NCI-H82 treated with DMSO at 0.1 percent for 48 hours (cell line): ENCODE measurements around the gene NEDD9.

ENCODE experiments used
- DNase-seq: peaks from one replicate; lab custom pipeline; 2025; ENCODE audit not compliant: unreplicated experiment; lab: John Stamatoyannopoulos, UW

NEDD9 gene

DNA sequence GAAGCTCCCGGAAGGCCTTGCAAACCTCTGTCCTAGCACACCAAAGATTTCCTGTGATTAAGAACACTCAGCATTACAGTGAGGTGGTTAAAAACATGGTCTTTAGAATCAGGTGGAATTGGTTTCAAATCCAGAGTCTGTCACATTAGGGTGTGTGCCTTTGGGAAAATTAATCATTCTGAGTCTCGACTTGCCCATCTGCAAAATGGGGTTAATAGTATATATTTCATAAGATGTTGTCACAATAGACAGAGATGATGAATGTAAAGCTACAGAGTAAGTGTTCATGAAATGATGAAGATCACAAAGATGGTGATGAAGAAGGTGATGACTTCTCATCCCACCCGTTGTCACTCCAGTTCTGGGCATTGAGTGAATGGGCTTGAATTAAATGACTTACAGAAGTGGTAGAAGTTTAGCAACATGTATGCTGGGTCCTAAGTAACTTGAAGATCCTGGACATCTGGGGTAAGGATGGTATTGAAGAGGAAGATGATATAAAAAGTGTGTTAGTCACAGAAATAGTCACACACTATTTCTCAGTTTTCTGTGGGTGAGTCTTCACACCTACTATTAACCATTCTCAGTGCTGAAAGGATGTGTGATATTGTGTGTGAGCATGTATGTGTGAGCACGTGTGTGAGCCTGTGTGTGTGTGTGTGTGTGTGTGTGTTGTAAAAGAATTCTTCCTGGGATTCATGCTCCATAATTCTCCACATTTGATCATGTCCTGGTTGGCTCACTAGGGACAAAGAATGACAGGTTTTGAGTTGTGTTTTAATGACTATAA is 28.0 kb upstream of the NEDD9 start:
- DNase-seq = no peak

DNA sequence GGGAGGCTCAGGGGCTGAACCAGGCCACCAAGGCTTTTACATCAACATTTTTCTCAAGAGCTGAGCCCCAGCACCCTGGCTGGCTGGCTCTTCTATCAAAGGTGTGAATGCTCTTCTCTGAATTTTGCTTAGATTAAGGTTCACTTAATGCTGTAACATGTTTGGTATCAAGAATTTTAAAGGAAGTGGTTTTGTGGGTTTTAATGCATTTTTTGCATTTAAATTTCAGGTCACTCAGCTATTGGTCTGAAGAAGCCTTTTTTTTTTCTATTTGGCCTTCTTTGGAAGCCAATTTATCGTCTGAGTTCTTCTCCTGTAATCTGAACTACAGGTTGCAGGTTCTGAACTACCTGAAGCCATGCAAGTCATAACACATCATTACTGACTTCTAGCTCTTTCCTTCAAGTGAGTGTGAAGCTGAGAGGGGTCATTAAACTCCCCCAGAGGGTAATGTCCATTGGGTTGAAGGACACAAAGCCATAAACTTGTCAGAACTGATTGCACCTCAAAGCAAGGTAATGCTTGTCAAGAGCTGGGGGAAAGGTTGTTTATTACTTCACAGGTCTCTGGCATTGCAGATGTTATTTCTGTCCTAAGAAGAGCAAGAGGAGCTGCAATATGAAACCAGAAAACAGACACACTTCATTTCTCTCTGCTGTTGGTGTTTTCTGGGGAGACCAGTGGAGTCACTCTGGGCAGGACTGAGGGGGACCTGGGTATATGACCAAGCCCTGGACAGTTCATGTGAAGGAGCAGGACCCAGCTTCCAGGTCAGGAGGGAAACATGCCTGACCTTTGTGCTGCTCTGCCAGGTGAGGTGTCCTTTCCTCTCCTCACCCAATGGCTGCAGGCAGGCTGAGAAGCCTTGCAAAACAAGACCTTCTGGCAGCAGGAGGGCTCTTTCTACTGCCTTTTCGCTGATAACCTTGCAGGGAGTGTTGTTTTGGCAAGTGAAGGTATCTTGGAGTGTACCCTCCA is 26.1 kb upstream of the NEDD9 start:
- no peak for DNase-seq

DNA sequence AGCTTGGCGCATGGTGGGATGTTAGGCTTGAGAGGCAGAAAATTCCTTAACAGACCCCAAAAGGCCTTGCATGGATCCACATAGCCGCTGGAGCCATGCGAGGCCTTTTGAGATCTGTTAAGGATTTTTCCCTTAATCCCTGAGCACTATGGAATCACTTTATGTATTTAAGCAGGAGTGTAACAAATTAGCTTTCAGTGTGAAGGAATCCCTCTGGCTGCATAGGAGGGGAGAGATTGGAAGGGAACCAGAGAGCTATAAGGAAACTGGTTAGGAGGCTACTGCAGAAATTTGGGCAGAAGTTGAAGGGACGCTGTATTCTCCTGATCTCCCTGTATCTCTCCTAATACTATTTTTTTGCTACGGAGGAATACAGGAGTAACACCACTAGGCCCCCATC is 23.1 kb upstream of the NEDD9 start:
- no peak for DNase-seq

DNA sequence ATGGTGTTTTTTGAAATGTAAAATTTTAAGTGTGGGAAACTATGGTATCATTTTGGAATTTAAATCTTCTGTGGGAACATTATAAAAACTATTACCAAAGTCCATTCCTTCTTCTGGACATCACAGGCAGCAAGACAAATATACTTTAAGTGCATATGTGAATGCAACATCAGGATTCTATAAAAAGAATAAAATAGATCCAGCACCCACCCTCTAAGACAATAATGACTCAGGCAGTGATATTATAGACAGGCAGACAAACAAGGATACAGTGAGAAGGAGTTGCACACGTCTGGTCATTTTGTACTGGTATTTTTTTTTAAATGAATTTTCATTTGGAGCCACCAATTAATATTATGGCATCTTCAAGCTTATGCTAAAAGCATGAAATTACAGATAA is 21.1 kb upstream of the NEDD9 start:
- no peak for DNase-seq

DNA sequence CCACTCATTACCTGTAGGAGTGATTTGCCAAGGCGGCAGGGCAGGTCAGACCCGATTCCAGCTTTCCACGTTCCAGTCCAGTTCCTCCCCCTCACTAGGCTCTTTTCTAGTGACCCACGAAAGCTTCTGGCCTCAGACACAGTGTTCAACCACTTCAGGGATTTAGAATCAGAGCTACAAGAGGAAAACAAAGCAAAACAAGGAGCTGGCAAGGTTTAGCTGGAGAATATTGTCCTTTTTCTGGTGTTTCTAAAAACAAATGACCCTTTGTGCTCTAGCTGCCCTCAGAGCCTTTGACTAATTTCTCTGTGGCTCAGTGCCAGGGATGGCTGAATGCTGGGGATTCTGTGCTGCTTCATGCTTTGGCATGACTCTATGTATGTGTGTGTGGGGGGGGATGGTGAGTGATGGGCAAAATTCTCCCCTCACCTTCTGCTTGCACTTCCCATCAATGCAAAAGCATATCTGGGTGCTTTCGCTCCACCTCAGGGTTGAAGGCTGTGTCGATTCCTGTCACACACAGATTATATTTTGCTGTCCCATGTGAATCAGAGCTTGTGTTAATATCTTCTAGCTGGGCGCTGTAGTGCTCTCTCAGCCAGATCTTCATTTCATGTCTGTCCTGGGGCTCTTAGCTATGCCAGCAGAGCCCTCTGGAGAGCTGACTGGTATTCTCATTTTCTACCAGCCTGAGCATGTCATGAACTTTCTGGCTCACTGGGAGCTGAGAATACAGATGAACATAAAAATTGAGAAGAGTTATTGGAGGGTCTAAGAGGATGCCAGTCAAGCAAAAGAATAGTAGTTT is 19.3 kb upstream of the NEDD9 start:
- no peak for DNase-seq

DNA sequence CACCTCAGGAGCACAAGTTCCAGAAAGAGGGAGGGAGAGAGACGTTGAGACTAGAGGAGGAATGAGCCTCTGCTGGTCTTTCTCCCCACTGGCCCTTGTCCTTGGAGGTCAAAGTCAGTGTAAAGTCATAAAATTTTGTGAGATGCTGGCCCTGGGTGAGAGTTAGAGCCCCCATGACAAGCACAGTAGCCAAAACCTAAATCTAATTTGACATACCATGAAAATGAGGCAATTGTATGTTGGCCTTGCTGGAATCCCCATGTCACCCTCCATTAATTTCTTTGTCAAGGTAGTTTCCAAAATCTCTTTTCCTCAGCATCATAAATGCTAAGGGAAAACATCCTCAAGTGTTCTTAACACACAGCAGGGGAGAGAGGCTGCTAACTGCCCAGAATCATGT is 17.6 kb upstream of the NEDD9 start:
- DNase-seq = no peak

DNA sequence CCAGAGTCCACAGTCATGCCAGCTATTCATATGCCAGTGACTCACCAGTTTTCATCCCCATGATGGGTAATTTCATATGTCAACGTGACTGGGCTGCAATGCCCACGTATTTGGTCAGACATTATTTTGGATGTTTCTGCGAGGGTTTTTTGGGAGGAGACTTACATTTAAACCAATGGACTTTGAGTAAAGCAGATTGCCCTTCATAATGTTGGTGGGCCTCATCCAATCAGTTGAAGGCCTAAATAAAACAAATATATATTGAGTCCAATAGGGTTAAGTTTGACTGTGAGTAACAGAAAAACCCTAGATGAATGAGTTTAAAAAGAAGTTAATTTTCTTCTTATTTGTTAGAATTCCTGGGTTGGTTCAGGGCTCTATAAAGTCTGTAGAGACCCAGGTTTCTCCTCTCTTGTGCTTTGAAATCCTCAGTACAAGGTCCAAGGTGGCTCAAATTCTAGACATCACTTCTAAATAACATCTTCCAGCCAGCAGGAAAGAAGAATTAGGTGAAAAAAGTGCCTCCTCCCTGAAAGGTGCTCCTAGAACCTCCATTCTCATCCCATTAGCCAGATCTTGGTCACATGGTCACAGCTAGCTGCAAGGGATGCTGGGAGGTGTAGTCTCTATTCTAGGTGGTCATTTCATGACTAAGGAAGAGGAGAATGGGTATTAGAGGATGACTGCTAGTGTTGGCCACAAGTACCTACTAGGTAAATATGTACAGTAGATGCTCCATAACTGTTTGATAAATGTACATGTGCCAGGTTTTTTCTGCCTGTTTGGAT is 16.7 kb upstream of the NEDD9 start:
- DNase-seq = no peak

DNA sequence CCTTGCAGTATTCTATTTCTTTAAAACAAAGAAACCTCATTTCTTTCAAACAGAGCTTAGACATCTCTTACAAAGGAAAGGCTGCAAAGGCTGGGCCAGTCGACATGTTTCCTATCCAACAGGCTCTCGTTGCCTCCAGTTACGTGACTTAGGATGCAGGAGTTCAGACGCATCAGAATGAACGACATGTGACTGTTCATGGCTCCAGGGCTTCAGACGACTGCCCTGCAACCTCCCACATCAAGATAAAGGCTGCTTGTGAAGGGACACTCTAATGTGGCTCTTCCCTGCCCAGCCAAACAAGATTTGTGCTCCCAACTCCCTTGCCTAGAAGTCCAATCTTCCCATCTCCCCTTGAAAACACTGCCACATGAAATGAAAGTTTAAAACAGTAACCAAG is 14.3 kb upstream of the NEDD9 start:
- no peak for DNase-seq

DNA sequence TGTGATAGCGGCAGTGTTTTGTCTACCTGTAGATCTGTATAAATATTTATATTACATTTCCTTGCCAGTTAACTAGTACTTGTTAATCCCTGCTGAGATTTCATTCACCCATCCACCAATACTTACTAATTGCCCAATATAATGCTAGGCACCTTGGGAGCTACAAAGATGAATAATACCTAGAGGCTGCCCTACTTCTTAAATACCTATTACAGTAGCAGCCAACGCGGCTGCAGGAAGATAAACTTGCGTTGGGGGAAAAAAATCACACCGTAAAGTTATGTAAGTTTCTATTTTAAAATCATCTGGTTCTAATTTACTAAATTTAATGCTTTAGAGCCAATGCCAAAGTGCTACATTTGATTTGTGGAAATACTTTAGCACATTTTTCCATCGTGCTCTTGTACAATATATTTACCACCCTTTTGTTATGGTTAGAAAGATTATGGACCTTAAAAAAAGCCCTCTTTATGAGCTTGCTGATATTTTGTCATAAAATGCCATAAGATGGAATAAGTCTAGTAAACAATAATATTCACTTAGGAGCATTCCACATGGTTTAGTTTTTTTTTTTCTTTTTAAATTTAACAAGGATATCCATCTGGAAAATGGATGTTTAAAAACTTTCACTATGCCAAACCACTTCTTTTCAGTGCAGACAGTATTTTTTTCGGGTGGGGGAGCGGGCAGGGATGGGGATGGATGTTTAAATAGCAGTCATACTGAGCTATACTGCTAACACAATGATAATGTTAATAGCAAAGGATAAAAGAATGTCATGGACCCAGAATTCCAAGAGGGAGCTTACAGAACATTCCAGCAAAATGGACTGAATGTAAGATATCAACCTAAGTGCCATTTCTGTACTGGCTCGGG is 13.2 kb upstream of the NEDD9 start:
- DNase-seq = no peak

DNA sequence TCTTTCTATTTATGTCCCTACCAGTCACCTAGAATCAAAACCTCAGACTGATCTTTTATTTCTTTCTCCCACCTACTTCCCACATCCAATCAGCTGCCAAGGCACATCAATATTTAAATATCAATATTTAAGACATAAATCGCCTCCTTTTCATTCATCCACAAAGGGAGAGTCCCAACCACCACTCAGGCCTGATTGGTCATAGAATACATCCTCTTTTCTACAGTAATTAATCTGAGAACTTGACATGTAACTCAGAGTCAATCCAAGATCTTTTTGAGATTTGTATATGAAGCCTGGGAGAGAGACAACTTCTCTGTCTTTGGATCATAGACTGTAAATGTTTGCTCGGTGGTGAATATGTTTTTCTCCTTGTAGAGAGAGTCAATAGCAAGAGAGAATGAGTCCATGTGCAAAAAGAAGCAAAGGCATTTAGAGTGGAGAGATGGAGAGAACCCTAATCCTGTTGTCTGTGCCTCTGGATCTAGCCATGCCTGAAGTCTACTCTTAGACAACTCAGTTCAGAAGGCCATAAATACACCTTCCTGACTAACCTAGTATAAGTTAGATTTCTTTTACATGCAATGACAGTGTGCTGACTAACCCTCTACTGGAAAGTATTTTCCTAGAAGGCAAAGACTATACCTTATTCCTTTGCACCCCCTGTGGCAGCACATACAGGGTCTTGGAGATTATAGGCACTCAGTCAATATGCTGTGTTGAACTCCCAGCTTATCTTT is 12.1 kb upstream of the NEDD9 start:
- no peak for DNase-seq

DNA sequence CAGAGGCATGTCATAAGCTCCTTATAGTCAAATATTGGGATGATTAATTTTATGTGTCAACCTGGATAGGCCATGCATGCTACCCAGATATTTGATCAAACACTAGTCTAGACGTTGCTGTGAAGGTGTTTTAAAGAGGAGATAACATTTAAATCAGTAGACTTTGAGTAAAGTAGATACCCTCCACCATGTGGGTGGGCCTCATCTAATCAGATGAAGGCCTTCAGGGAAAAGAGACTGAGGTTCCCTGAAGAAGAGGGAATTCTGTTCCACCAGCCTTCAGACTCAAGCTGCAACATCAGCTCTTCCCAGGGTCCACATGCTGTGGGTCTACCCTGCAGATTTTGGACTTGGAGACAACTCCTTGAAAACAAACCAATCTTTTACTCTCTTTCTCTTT is 11.4 kb upstream of the NEDD9 start:
- DNase-seq = no peak

DNA sequence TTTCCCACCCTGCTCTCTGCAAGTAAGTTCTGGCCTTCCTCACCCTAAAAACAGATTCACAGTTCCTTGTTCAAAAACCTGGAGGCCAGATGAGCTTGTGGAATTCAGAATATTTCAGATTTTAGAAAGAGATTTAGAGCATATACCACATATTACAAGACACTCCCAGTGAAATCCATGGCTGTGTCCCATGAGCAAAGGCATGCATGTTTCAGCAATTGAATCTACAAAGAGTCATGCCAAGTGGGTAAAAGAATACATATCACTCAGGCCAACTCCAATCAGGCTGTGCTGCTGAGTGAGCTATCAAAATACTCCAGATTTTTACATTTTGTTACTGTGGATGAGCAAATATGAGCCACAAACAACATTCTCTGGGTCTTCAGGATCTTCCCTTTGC is 10.2 kb upstream of the NEDD9 start:
- no peak for DNase-seq

DNA sequence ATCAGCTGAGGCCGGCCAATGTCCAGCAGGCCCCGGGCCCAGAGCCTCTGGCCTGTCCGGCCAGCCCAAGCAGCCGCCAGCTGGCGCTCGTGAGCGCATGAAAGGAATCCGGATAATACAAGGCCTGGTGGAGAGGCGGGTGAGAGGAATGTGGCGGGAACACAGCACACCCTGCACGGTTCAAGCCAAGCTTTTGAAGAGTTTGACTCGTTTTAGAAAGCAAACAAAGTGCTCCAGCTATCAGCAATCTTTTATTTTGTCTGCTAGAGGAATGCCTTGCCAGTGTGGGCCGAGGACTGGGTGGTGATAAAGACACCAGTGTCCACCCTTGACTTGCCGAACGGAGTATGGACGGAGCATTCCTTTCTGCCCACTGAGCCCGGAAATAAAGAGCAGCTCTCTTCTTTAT is 9.3 kb upstream of the NEDD9 start:
- no peak for DNase-seq

DNA sequence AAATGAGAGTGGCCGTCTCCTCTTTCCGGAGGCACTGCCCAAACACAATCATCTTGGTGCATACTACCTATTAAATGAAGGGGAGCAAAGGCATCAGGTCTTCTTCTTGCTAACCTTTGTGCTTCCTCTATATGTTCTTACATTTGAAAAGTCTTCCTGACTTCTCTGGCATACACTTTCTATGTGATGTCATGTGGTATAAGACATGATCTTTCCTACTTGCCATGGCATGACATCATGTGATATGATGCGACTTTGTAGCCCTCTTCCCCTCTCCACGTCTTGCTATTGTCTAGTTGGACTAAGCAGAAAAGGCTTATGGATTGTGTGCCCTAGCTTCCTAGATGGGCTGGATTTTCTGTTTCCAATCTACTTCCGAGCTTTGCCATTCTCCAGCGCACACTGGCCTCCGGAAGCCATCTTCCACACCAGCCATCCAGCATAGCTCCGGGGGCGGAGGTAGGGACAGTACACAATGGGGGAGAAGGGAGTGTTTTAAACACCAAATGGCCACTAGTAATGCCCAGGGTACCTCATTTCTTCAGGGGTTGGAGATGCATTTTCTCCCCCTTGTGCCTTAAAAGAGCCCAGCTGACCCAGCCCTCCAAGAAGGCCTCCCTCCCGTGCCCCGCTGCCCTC is 8.8 kb upstream of the NEDD9 start:
- DNase-seq = no peak

DNA sequence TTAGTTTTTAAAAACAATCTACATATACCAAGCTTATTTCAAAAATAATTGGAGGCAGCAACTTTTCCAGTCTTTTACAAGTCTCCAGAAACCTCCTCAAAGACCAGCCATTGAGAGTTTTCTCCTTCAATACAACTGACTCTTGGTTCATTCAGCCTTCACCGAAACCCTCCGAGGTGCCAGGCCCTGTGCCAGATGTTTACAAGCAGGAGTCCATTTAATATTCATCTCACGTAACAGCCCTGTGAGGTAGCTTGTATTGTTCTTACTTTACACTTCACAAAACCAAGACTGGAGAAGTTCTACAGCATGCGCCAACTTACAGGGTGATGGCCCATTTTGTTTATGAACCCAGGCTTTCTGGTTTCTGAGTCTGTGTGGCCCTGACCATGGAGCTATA is 5.5 kb upstream of the NEDD9 start:
- no peak for DNase-seq

DNA sequence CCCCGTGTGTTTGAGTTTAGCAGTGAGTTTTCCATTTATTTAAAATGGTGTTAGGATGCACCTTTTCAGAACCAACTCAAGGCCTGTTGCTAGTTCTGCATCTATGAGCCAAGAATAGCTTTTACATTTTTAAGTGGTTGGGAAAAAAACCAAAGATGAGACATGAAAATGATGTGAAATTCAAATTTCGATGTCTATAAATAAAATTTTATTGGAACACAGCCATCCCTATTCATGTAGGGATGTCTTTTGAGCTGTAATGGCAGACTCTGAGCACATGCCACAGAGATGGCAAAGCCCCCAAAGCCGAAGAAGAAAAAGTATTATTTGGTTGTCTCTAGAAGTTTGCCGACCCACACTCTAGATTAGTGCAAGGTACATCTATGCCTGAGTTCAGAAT is 5.0 kb upstream of the NEDD9 start:
- DNase-seq = no peak

DNA sequence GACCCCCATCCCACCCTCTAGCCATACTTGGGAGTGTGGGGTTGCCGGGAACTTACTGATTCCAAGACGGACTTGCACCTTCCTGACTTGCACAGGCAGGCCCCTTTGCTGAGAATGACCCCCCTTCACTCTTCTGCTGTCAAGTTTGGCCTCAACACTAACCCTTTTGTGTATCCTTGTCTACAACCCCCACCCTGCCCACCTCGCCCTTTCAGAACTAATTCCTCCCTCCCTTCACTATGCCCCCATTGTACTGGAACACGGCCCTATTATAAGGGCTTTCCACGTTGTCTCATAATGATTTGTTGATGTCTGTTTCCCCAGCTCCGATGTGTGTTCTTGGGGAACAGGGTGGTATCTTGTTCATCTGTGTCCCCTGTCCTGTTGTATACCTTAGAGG is 4.4 kb upstream of the NEDD9 start:
- DNase-seq = no peak

DNA sequence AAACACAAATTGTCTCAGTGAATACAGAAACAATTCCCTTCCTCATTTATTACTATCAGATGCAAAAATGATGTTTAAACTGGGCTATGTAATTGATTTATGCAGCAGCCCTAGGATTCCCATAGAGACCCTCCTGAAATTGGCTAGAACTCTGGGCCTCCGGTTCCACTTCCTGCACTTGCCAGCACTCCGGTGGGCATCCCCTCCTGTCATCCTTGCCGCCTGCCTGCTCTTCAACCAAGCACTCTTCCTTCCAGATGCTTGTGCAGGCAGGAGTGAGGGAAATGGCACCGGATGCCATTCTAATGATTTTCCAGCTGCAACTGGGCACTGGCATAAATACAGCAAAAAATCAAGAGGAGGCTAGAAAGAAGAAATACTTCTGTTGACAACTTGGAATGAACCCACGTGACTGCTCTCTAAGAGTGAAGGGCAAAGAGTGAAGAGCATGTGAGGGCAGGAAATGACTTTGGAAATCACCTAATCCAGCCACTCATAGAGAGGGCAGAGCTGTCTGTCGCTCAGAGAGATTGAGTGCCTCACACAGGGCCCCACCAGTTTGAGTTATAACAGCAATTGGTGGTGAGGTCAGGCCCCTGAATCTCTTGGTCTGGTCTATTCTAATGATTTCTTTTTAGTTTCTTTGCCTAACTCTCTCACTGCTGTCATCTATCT is 3.7 kb upstream of the NEDD9 start:
- DNase-seq = no peak
